Activated naive CD4-positive, alpha-beta T cell treated with Interleukin-2 at 50 U/mL for 16 hours (primary cell): Measurements from ENCODE around the gene MARVELD1.
"Not testable (repeated sequence)": the region's sequence is repeated elsewhere in the genome, so short reads cannot be mapped to it uniquely, and the experiment has no call there.

Source experiments
- DNase-seq: peaks from one replicate; pipeline ENCODE4 v3.0.0-alpha.2; 2020

MARVELD1 gene

GRCh38 chr10:97713339-97713825 lies at the start of gene MARVELD1:
Gene MARVELD1, plus strand, starts transcription at chr10:97713730. Its CDS starts 147 bp downstream, at chr10:97713877.
- DNase-seq, result no peak

GRCh38 chr10:97664282-97664850 lies 49.2 kb upstream of the MARVELD1 start:
- no peak for DNase-seq

GRCh38 chr10:97666992-97667391 lies 46.5 kb upstream of the MARVELD1 start:
- DNase-seq, result no peak

GRCh38 chr10:97667463-97667862 lies 46.1 kb upstream of the MARVELD1 start:
- DNase-seq, result no peak

- DNase-seq, result no peak
Measured at GRCh38 chr10:97669571-97669970, 44.0 kb upstream of the MARVELD1 start.

- DNase-seq, result no peak
Measured at GRCh38 chr10:97673736-97674525, 39.6 kb upstream of the MARVELD1 start.

- DNase-seq, result no peak
Measured at GRCh38 chr10:97675222-97675621, 38.3 kb upstream of the MARVELD1 start.

GRCh38 chr10:97676770-97677581 lies 36.6 kb upstream of the MARVELD1 start:
- DNase-seq, result peak; percentile 42

GRCh38 chr10:97679594-97679993 lies 33.9 kb upstream of the MARVELD1 start:
- DNase-seq, result no peak

GRCh38 chr10:97682042-97682441 lies 31.5 kb upstream of the MARVELD1 start:
- DNase-seq, result no peak

- DNase-seq, result no peak
Measured at GRCh38 chr10:97683556-97684367, 29.8 kb upstream of the MARVELD1 start.

- not testable (repeated sequence) for DNase-seq
Measured at GRCh38 chr10:97684368-97684713, 29.2 kb upstream of the MARVELD1 start.

- no peak for DNase-seq
Measured at GRCh38 chr10:97684866-97685394, 28.6 kb upstream of the MARVELD1 start.

- no peak for DNase-seq
Measured at GRCh38 chr10:97685395-97685958, 28.1 kb upstream of the MARVELD1 start.

GRCh38 chr10:97686301-97686961 lies 27.1 kb upstream of the MARVELD1 start:
- DNase-seq, result peak; percentile 6

GRCh38 chr10:97686962-97687784 lies 26.4 kb upstream of the MARVELD1 start, which contains the start of gene AVPI1:
Gene AVPI1, minus strand, starts transcription at chr10:97687241. Its CDS starts 7,336 bp downstream, at chr10:97679905.
- DNase-seq, result peak; percentile 94

- DNase-seq, result no peak
Measured at GRCh38 chr10:97687785-97688781, 25.4 kb upstream of the MARVELD1 start.

- no peak for DNase-seq
Measured at GRCh38 chr10:97689559-97690020, 23.9 kb upstream of the MARVELD1 start.

GRCh38 chr10:97690133-97690532 lies 23.4 kb upstream of the MARVELD1 start:
- DNase-seq, result no peak
